Measurements from ENCODE around the gene PRMT1.

PRMT1 gene

GRCh38 chr19:49672131-49672919, 4.7 kb upstream of the PRMT1 start:
- peak; percentile 82 for DNase-seq

GRCh38 chr19:49676136-49676783, 811 bp upstream of the PRMT1 start:
- DNase-seq = no peak

GRCh38 chr19:49676784-49677230, 264 bp upstream of the PRMT1 start:
- peak; percentile 100 for DNase-seq

- DNase-seq = peak; percentile 87
These were observed 1.0 kb downstream of the PRMT1 start for GRCh38 chr19:49677901-49678674.

- DNase-seq = no peak
These were observed 2.1 kb downstream of the PRMT1 start for GRCh38 chr19:49678985-49679770.

GRCh38 chr19:49679771-49680413, 2.8 kb downstream of the PRMT1 start:
- no peak for DNase-seq

GRCh38 chr19:49680421-49681351, 3.6 kb downstream of the PRMT1 start:
- peak; percentile 93 for DNase-seq

- DNase-seq = no peak
These were observed 4.8 kb downstream of the PRMT1 start for GRCh38 chr19:49681830-49682229.

GRCh38 chr19:49682274-49682673, 5.2 kb downstream of the PRMT1 start:
- DNase-seq = no peak

GRCh38 chr19:49683814-49684250, 6.8 kb downstream of the PRMT1 start:
- DNase-seq = no peak

GRCh38 chr19:49684251-49684982, 7.3 kb downstream of the PRMT1 start:
- DNase-seq = peak; percentile 36

GRCh38 chr19:49684983-49685553, 8.0 kb downstream of the PRMT1 start:
- no peak for DNase-seq

- DNase-seq = no peak
These were observed 8.8 kb downstream of the PRMT1 start for GRCh38 chr19:49685845-49686332.

GRCh38 chr19:49686503-49687088, 9.5 kb downstream of the PRMT1 start:
- no peak for DNase-seq

GRCh38 chr19:49687150-49687549, 10.1 kb downstream of the PRMT1 start:
- no peak for DNase-seq

GRCh38 chr19:49687566-49688316, 10.7 kb downstream of the PRMT1 start:
- no peak for DNase-seq

GRCh38 chr19:49688531-49689132, 11.6 kb downstream of the PRMT1 start:
- DNase-seq = no peak

All from CD4-positive, alpha-beta T cell treated with Interleukin-17A for 1 hour (primary cell).